22Rv1 (cell line): ENCODE results near the gene HLF.

Experiments
- H3K27ac ChIP-seq: fragments of 450-650 bp; 2 replicates; pipeline ENCODE4 v1.5.1; 2017
- ZFX ChIP-seq: fragments of 450-650 bp; IDR thresholded peaks from 2 replicates; pipeline ENCODE4 v1.6.1; 2017; ENCODE audit warnings: antibody characterized with exemption, borderline replicate concordance
- TF ChIP-seq, protein P1 (sequence below): fragments of 450-650 bp; IDR thresholded peaks from 2 replicates; pipeline ENCODE4 v1.5.1; 2017; ENCODE audit warnings: mild to moderate bottlenecking

HLF gene

GRCh38 chr17:55248077-55248476, 16.7 kb upstream of the HLF start:
- H3K27ac ChIP-seq, result no peak overlapping the region
- no peak for TF ChIP-seq ZFX
- TF ChIP-seq, protein P1, sequence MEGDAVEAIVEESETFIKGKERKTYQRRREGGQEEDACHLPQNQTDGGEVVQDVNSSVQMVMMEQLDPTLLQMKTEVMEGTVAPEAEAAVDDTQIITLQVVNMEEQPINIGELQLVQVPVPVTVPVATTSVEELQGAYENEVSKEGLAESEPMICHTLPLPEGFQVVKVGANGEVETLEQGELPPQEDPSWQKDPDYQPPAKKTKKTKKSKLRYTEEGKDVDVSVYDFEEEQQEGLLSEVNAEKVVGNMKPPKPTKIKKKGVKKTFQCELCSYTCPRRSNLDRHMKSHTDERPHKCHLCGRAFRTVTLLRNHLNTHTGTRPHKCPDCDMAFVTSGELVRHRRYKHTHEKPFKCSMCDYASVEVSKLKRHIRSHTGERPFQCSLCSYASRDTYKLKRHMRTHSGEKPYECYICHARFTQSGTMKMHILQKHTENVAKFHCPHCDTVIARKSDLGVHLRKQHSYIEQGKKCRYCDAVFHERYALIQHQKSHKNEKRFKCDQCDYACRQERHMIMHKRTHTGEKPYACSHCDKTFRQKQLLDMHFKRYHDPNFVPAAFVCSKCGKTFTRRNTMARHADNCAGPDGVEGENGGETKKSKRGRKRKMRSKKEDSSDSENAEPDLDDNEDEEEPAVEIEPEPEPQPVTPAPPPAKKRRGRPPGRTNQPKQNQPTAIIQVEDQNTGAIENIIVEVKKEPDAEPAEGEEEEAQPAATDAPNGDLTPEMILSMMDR, result no peak

DNA sequence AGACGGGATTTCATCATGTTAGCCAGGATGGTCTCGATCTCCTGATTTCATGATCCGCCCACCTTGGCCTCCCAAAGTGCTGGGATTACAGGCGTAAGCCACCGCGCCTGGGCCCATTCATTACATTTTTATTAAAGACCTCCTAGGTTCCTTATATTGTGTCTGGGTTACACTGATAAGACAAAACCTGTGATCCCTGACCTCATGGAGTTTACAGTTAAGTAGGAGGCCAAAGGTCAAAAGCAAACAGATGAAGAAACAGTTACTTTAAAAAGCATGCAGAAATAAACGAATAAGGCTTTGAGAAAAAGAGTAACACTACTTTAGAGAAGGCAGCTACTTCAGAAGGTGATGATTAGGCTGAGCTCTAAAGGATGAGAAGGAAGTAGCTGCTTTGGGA, 14.9 kb upstream of the HLF start:
- H3K27ac ChIP-seq, result no peak overlapping the region
- no peak for TF ChIP-seq ZFX
- TF ChIP-seq, protein P1, result no peak

GRCh38 chr17:55254375-55254774, 10.4 kb upstream of the HLF start:
- no peak for TF ChIP-seq ZFX
- TF ChIP-seq, protein P1, result no peak
- no peak overlapping the region for H3K27ac ChIP-seq

GRCh38 chr17:55258578-55259135, 6.1 kb upstream of the HLF start:
- no peak overlapping the region for H3K27ac ChIP-seq
- TF ChIP-seq ZFX, result no peak
- TF ChIP-seq, protein P1, result no peak

DNA sequence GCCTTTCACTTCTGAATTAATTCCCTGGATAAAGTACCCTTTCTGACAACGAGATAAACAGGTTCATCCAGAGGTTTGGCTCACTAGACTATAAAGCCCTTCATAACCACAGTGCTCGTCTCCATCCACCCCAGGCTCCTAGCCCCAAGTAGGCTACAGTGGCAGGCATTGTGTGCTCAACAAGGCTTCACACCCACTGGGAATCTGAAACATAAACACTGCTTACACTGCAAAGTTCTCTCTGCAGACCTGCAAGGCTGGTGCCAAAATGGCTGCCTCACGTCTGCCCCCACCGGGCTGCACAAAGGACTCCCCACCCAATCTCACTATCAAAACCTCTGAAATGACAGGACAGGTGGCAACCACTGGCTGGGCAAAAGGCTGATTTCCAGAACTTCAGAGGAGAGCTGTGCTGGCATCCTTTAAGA, 5.1 kb upstream of the HLF start:
- H3K27ac ChIP-seq, result no peak overlapping the region

GRCh38 chr17:55261311-55261710, 3.4 kb upstream of the HLF start:
- TF ChIP-seq ZFX, result no peak
- TF ChIP-seq, protein P1, result no peak

More for the DNA sequence above, 5.1 kb upstream of the HLF start:
- TF ChIP-seq ZFX, result no peak
- TF ChIP-seq, protein P1, result no peak

GRCh38 chr17:55263569-55264277, 1.0 kb upstream of the HLF start:
- no peak overlapping the region for H3K27ac ChIP-seq
- no peak for TF ChIP-seq ZFX
- TF ChIP-seq, protein P1, result no peak

More at GRCh38 chr17:55261311-55261710, 3.4 kb upstream of the HLF start:
- H3K27ac ChIP-seq, result no peak overlapping the region
